Fibroblast of mammary gland (primary cell): ENCODE results near the gene ZNHIT1.

ENCODE experiments used
- DNase-seq: peaks from one replicate; pipeline ENCODE4 v3.0.0-alpha.2; 2010; ENCODE audit warnings: low read depth
- H3K4me3 ChIP-seq: 2 replicates; pipeline ENCODE4 v1.5.1; 2011; ENCODE audit warnings: low read depth, mild to moderate bottlenecking, low read length, moderate library complexity; ENCODE audit not compliant: control insufficient read depth
- TF ChIP-seq, protein P1 (sequence below): conservative IDR thresholded peaks from 2 replicates; pipeline ENCODE4 v1.5.1; 2011; ENCODE audit warnings: low read depth, low read length, inconsistent platforms; ENCODE audit not compliant: control insufficient read depth, insufficient read depth

ZNHIT1 gene

DNA sequence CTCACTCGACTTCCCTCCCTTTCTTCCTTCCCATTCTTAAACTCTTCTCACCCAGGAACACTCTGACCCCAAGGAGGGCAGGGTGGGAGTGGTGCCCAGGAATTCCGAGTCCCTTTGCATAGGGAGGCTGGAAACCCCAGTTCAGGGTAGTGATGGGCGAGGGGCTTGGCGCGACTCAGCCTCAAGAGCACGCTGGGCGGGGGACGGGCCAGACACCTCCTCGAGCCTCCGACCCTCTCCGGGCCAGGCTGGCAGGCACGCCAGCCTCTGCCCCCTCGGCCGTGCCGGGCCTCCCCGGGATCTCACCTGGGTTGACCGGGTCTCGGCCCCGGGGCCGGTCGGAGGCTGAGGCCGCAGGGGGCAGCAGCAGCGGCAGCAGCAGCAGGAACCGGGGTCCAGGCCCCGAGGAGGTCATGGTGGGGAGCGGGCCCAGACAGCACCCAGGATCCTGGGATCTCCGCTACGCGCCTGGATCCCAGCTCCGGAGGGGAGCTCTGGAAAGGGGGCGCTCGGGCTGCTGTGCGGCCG lies 1.0 kb upstream of the ZNHIT1 start:
- TF ChIP-seq, protein P1, sequence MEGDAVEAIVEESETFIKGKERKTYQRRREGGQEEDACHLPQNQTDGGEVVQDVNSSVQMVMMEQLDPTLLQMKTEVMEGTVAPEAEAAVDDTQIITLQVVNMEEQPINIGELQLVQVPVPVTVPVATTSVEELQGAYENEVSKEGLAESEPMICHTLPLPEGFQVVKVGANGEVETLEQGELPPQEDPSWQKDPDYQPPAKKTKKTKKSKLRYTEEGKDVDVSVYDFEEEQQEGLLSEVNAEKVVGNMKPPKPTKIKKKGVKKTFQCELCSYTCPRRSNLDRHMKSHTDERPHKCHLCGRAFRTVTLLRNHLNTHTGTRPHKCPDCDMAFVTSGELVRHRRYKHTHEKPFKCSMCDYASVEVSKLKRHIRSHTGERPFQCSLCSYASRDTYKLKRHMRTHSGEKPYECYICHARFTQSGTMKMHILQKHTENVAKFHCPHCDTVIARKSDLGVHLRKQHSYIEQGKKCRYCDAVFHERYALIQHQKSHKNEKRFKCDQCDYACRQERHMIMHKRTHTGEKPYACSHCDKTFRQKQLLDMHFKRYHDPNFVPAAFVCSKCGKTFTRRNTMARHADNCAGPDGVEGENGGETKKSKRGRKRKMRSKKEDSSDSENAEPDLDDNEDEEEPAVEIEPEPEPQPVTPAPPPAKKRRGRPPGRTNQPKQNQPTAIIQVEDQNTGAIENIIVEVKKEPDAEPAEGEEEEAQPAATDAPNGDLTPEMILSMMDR, result no peak
- H3K4me3 ChIP-seq, result peak overlapping the region; percentile 97
- DNase-seq, result no peak

DNA sequence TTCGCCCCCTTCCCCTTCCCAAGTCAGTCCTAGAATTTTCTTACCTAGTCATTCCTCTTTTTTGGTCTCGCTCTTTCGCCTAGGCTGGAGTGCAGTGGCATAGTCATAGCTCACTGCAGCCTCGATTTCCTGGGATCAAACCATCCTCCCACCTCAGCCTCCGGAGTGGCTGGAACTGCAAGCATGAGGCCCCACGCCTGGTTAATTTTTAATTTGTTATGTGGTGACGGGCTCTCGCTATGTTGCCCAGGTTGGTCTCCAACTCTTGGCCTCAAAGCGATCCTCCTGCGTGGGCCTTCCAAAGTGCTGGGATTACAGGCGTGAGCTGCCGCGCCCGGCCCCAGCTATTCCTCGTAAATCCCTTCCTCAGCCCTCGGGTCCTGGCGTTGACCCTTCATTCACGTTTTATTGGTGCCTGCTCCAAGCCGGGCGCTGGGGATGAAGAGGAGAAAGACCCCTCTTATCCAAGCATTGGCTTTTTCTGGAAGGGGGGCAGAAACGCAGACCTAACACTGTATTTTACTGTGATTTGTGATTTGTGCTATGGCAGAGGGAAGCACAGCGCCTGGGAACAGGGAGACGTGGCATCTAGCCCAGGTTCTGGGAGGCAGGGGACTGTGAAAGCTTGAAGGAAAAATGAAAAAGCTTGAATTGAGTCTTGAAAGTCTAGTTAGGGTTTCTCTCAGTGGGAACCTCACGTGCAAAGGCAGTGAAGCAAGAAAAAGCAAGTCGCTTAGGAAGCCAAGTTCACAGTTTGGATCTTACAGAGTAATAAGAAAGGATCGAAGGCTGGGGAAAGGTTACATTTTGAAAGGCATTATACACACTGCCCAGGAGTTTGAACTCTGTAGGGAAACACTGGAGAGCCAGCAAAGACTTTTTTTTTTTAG lies 516 bp downstream of the ZNHIT1 start:
- TF ChIP-seq, protein P1, result no peak
- DNase-seq, result no peak
- H3K4me3 ChIP-seq, result peak overlapping the region; percentile 97

DNA sequence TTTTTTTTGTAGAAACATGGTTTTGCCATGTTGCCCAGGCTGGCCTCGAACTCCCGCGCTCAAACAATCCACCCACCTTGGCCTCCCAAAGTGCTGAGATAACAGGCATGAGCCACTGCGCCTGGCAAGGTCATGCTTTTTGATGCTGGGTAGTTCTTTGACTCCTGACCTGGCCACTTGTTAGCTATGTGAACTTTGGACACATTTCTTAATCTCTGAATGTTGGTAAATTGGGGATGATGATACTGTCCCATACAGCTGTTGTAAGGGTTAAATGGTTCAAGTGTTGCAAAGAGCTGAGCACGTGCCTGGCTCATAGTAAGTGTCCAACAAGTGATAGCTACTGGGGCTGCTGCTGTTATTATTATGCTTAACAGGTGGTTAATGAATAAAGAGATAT lies 2.3 kb downstream of the ZNHIT1 start:
- TF ChIP-seq, protein P1, result no peak
- no peak overlapping the region for H3K4me3 ChIP-seq
- DNase-seq, result no peak

DNA sequence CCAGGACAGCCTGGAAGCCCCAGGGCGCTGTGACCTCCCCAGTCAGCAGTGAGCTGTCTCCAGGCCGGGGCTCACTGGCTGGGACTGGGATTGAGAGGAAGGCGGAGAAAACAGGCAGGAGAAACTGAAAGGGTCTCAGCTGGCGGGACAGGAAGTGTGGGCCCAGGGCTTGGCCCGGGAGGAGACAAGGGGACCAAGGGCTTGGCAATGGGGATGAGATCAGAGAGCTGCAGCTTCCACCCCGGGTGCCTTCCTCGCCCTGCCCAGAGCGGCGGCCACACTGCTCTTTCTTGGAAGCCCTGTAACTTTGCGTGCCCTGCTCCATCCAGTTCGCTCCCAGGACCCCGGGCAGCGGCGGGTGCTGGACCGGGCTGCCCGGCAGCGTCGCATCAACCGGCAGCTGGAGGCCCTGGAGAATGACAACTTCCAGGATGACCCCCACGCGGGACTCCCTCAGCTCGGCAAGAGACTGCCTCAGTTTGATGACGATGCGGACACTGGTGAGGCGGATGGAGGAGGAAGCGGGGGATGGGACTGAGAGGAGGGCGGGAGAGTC lies 4.4 kb downstream of the ZNHIT1 start:
- DNase-seq, result no peak
- TF ChIP-seq, protein P1, result no peak
- H3K4me3 ChIP-seq, result no peak overlapping the region

DNA sequence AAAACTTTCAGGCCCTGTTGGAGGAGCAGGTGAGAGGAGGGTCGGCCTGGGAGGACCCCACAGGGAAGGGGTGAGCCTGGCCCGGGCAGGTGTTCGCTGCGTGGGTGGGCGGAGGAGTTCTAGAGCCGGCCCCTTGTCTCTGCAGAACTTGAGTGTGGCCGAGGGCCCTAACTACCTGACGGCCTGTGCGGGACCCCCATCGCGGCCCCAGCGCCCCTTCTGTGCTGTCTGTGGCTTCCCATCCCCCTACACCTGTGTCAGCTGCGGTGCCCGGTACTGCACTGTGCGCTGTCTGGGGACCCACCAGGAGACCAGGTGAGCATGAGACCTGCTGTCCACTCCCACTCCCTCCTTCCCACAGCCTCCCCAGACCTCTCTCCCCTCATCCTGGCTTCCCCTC lies 5.6 kb downstream of the ZNHIT1 start:
- TF ChIP-seq, protein P1, result no peak
- DNase-seq, result no peak
- H3K4me3 ChIP-seq, result no peak overlapping the region

DNA sequence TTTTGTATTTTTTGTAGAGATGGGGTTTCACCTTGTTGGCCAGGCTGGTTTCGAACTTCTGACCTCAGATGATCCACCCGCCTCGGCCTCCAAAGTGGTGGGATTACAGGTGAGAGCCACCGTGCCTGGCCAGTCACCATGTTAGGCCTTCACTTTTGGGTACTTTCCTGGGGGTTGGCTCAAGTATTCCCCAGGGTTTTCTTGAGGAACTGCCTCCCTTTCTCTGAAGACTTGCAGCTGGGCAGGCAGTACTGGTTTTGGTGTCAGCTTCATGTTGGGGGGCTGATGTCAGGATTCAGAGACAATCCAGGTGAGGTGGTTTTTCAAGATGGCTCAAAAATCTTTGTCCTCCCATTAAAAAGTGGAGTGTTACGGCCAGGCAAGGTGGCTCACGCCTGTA lies 7.7 kb downstream of the ZNHIT1 start:
- DNase-seq, result no peak
- TF ChIP-seq, protein P1, result no peak

More for the DNA sequence above, 7.7 kb downstream of the ZNHIT1 start:
- H3K4me3 ChIP-seq, result no peak overlapping the region
